DOHH2 (cell line): ENCODE results near the gene DOCK1.

Experiments used
- H3F3A ChIP-seq: fragments of 200-600 bp; sonication (generic), shearing (Covaris generic); 2 replicates; pipeline ENCODE4 v1.6.0; 2016; ENCODE audit warnings: antibody characterized with exemption, mild to moderate bottlenecking; ENCODE audit not compliant: control insufficient read depth, insufficient read depth
- H3K27ac ChIP-seq: fragments of 200-600 bp; sonication (generic); 2 replicates; pipeline ENCODE4 v1.5.1; 2014; ENCODE audit warnings: low read depth, mild to moderate bottlenecking, low read length, moderate library complexity
- H3K27me3 ChIP-seq: fragments of 200-600 bp; sonication (generic); 2 replicates; pipeline ENCODE4 v1.6.1; 2014; ENCODE audit warnings: mild to moderate bottlenecking, low read length, mixed read lengths; ENCODE audit not compliant: control insufficient read depth
- H3K36me3 ChIP-seq: fragments of 200-600 bp; sonication (generic); 2 replicates; pipeline ENCODE4 v1.6.1; 2014; ENCODE audit warnings: mild to moderate bottlenecking, low read length, moderate library complexity, mixed read lengths; ENCODE audit not compliant: control insufficient read depth
- H3K4me1 ChIP-seq: fragments of 200-600 bp; sonication (generic); 2 replicates; pipeline ENCODE4 v1.6.1; 2014; ENCODE audit warnings: mild to moderate bottlenecking, low read length, mixed read lengths; ENCODE audit not compliant: control insufficient read depth
- H3K4me2 ChIP-seq: fragments of 200-600 bp; sonication (generic); 2 replicates; pipeline ENCODE4 v1.6.0; 2014; ENCODE audit warnings: mild to moderate bottlenecking, low read length, moderate library complexity
- H3K4me3 ChIP-seq: fragments of 200-600 bp; sonication (generic); 2 replicates; pipeline ENCODE4 v1.5.1; 2014; ENCODE audit warnings: mild to moderate bottlenecking, low read length, mixed read lengths
- H3K79me2 ChIP-seq: fragments of 200-600 bp; sonication (generic); 2 replicates; pipeline ENCODE4 v1.6.1; 2014; ENCODE audit warnings: mild to moderate bottlenecking, low read length, mixed read lengths; ENCODE audit not compliant: control insufficient read depth
- H3K9me2 ChIP-seq: fragments of 200-600 bp; sonication (generic); replicated peaks from 2 replicates; pipeline ENCODE4 v1.6.1; 2014; ENCODE audit warnings: mild to moderate bottlenecking, low read length, mixed read lengths; ENCODE audit not compliant: control insufficient read depth
- H3K9me3 ChIP-seq: fragments of 200-600 bp; sonication (generic); 2 replicates; pipeline ENCODE4 v1.6.1; 2014; ENCODE audit warnings: antibody characterized with exemption, low read length, mixed read lengths; ENCODE audit not compliant: control insufficient read depth, insufficient read depth
- H4K20me1 ChIP-seq: fragments of 200-600 bp; sonication (generic); 2 replicates; pipeline ENCODE4 v1.6.0; 2014; ENCODE audit warnings: low read depth, mild to moderate bottlenecking, antibody characterized with exemption, low read length, moderate library complexity; ENCODE audit not compliant: control insufficient read depth, insufficient read depth
- EZH2phosphoT487 ChIP-seq: fragments of 200-600 bp; sonication (generic); IDR thresholded peaks from 2 replicates; pipeline ENCODE4 v1.6.1; 2017; ENCODE audit warnings: borderline replicate concordance, mild to moderate bottlenecking, antibody characterized with exemption, low read length, moderate library complexity, mixed read lengths
- TF ChIP-seq, protein P1 (sequence below): fragments of 200-600 bp; sonication (generic); IDR thresholded peaks from one replicate; pipeline ENCODE4 v1.5.1; 2014; ENCODE audit warnings: antibody characterized with exemption, mild to moderate bottlenecking, low read depth, low read length; ENCODE audit not compliant: poor library complexity, severe bottlenecking

DOCK1 gene

DNA sequence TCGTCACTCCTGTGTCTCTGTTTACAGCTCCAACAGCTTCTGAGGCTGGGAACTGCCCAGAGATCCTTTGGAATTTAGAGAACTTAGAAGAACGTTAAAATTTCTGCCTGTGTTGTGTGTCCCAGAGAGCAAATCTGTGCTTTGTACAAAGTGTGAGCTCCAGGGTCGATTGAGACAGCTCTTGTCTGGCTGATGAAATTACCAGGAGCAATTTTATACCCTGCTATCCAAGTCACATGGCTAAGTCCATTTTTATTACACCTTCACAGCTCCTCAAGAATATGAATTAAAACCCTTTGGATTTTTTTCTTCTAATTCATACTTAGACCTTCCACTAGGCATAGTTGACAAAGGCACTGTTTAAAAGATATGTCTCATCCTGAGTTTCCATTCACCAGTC, 337.7 kb downstream of the DOCK1 start:
- H3K27ac ChIP-seq = no peak overlapping the region
- no peaks in the 10 kb centered on the region for H3K36me3 ChIP-seq
- no peaks in the 10 kb centered on the region for H3K4me1 ChIP-seq
- no peak overlapping the region for H3K4me2 ChIP-seq
- H3F3A ChIP-seq = no peaks in the 10 kb centered on the region
- H3K4me3 ChIP-seq = no peak overlapping the region
- H3K79me2 ChIP-seq = no peaks in the 10 kb centered on the region
- H3K27me3 ChIP-seq = no peaks in the 10 kb centered on the region
- no peaks in the 10 kb centered on the region for H3K9me2 ChIP-seq
- H3K9me3 ChIP-seq = no peaks in the 10 kb centered on the region
- no peak for TF ChIP-seq EZH2phosphoT487
- TF ChIP-seq, protein P1, sequence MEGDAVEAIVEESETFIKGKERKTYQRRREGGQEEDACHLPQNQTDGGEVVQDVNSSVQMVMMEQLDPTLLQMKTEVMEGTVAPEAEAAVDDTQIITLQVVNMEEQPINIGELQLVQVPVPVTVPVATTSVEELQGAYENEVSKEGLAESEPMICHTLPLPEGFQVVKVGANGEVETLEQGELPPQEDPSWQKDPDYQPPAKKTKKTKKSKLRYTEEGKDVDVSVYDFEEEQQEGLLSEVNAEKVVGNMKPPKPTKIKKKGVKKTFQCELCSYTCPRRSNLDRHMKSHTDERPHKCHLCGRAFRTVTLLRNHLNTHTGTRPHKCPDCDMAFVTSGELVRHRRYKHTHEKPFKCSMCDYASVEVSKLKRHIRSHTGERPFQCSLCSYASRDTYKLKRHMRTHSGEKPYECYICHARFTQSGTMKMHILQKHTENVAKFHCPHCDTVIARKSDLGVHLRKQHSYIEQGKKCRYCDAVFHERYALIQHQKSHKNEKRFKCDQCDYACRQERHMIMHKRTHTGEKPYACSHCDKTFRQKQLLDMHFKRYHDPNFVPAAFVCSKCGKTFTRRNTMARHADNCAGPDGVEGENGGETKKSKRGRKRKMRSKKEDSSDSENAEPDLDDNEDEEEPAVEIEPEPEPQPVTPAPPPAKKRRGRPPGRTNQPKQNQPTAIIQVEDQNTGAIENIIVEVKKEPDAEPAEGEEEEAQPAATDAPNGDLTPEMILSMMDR = no peak
- no peaks in the 10 kb centered on the region for H4K20me1 ChIP-seq

DNA sequence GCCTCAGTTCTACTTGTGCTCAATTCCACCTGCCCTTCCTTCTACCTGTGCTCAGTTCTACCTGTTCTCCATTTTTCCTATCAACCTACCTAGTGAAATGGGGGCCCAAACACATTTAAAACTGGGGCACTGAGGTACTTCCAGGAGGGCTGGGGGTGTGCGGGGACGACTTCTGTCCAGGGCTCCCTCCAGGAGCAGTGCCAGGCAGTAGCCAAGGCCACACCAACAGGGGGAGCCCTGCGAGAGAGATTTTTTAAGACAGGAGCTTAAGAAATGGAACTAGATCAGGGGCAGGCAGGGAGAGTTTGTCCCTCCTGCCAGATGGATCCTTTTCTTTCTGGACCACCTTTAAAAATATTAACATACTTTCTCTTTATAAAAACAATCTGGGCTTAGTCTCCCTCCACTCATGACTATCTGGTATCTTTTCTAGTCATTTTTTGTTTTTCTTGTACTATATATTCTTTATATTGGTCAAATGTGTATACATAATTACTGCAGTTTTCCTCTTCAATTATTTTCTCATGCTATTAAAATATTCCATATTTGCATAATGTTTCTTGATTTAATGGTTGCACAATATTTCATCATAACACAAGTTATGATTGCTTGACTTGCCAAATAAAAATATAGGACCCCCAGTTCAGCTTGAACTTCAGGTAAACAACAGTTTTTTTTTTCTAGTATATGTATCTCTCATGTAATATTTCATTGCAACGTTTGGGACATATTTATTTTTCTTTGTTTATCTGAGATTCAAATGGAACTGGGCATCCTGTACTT, 338.5 kb downstream of the DOCK1 start:
- no peaks in the 10 kb centered on the region for H4K20me1 ChIP-seq
- TF ChIP-seq, protein P1 = peak; percentile 29
- no peak for TF ChIP-seq EZH2phosphoT487
- H3K27me3 ChIP-seq = no peaks in the 10 kb centered on the region
- H3K9me3 ChIP-seq = no peaks in the 10 kb centered on the region
- no peaks in the 10 kb centered on the region for H3K4me1 ChIP-seq
- H3K4me2 ChIP-seq = no peak overlapping the region
- no peak overlapping the region for H3K27ac ChIP-seq
- H3K36me3 ChIP-seq = no peaks in the 10 kb centered on the region
- H3K4me3 ChIP-seq = no peak overlapping the region
- H3K79me2 ChIP-seq = no peaks in the 10 kb centered on the region
- no peaks in the 10 kb centered on the region for H3F3A ChIP-seq
- no peaks in the 10 kb centered on the region for H3K9me2 ChIP-seq

GRCh38 chr10:127245456-127245855, 340.2 kb downstream of the DOCK1 start:
- H3K9me3 ChIP-seq = no peaks in the 10 kb centered on the region
- H3K4me3 ChIP-seq = no peak overlapping the region
- no peaks in the 10 kb centered on the region for H3K36me3 ChIP-seq
- TF ChIP-seq, protein P1 = no peak
- TF ChIP-seq EZH2phosphoT487 = no peak
- H3K4me1 ChIP-seq = no peaks in the 10 kb centered on the region
- no peaks in the 10 kb centered on the region for H4K20me1 ChIP-seq
- H3K27me3 ChIP-seq = no peaks in the 10 kb centered on the region
- no peaks in the 10 kb centered on the region for H3K9me2 ChIP-seq
- H3F3A ChIP-seq = no peaks in the 10 kb centered on the region
- H3K4me2 ChIP-seq = no peak overlapping the region
- no peak overlapping the region for H3K27ac ChIP-seq
- no peaks in the 10 kb centered on the region for H3K79me2 ChIP-seq
